ENCODE data around the gene GSTK1.

DNA sequence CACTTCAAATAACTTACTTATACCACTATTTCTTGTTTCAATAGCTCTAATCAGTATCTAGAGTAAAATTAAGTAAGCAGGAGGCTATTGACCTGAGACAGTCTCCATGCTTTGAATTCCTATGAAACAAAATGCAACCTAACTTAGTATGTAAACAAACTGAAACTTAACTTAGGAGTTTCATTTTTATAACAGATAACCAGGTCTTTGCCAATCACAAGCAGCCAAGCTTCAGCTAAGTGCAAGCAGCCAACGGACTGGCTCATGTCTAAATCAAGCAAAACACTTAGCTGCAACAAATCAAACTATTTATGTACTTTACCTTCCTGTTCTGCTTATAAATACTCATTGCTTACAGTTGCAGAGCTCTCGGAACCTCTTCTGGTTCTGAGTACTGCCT, 4.4 kb upstream of the GSTK1 start:
- TF ChIP-seq, protein P1, sequence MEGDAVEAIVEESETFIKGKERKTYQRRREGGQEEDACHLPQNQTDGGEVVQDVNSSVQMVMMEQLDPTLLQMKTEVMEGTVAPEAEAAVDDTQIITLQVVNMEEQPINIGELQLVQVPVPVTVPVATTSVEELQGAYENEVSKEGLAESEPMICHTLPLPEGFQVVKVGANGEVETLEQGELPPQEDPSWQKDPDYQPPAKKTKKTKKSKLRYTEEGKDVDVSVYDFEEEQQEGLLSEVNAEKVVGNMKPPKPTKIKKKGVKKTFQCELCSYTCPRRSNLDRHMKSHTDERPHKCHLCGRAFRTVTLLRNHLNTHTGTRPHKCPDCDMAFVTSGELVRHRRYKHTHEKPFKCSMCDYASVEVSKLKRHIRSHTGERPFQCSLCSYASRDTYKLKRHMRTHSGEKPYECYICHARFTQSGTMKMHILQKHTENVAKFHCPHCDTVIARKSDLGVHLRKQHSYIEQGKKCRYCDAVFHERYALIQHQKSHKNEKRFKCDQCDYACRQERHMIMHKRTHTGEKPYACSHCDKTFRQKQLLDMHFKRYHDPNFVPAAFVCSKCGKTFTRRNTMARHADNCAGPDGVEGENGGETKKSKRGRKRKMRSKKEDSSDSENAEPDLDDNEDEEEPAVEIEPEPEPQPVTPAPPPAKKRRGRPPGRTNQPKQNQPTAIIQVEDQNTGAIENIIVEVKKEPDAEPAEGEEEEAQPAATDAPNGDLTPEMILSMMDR (IDR thresholded peaks at IDR 0.05; ENCODE audit: insufficient read depth, low read length, poor library complexity, severe bottlenecking), result no peak
- TF ChIP-seq EZH2phosphoT487 (conservative IDR thresholded peaks at IDR 0.05; ENCODE audit: low read length), result no peak
